Thymus (tissue), 11 donors: ENCODE results near the gene AP1M2. TPM values are rescaled to one million over a fixed set of nuclear protein-coding genes. Genes with fewer than 3 reads are reported as not detected.
A peak's percentile ranks its signal among the peaks of the same experiment; 100 is the strongest.

Experiments
- DNase-seq, 9 donors: peaks; one replicate each; pipeline ENCODE4 v3.0.0-alpha.2; 2013; ENCODE audit warnings: low spot score in 9 of 9, low read depth in 6 of 9, missing footprints in 1 of 9
- H3K27ac ChIP-seq, 2 donors: one replicate each; pipeline ENCODE4 v1.5.1; 2013; ENCODE audit warnings: control low read depth in 1 of 2, low read depth in 1 of 2, low read length in 1 of 2, mild to moderate bottlenecking in 1 of 2, moderate library complexity in 1 of 2
- H3K27me3 ChIP-seq, 2 donors: one replicate each; pipeline ENCODE4 v1.5.1; 2013; ENCODE audit warnings: low read length in 1 of 2; ENCODE audit not compliant: control insufficient read depth in 2 of 2, insufficient read depth in 1 of 2
- H3K36me3 ChIP-seq, 2 donors: one replicate each; pipeline ENCODE4 v1.5.1; 2013; ENCODE audit warnings: low read length in 1 of 2, mild to moderate bottlenecking in 1 of 2, moderate library complexity in 1 of 2; ENCODE audit not compliant: control insufficient read depth in 2 of 2, insufficient read depth in 2 of 2
- H3K4me1 ChIP-seq, 2 donors: one replicate each; pipeline ENCODE4 v1.5.1; 2013; ENCODE audit warnings: low read length in 2 of 2; ENCODE audit not compliant: control insufficient read depth in 2 of 2, insufficient read depth in 2 of 2
- H3K4me3 ChIP-seq, 2 donors: one replicate each; pipeline ENCODE4 v1.5.1; 2013; ENCODE audit warnings: low read length in 2 of 2, control low read depth in 1 of 2, mild to moderate bottlenecking in 1 of 2
- H3K9me3 ChIP-seq, 2 donors: one replicate each; pipeline ENCODE4 v1.5.1; 2013; ENCODE audit warnings: low read length in 1 of 2, mild to moderate bottlenecking in 1 of 2; ENCODE audit not compliant: control insufficient read depth in 2 of 2, insufficient read depth in 1 of 2
- WGBS: extraction: QIAGEN DNeasy Blood & Tissue Kit; methylation state at CpG from one replicate; pipeline ENCODE4 v1.1.7; 2013; 5-methylcytosine and 5-hydroxymethylcytosine counted together
- polyA plus RNA-seq: library from polyadenylated mRNA; stranded (reverse); fragments of 200-250 nt; gene quantifications from one replicate; pipeline ENCODE4 v1.2.3, GENCODE V29; 2013
- total RNA-seq: library from RNA; stranded (reverse); fragments of 120-200 nt; gene quantifications from one replicate; pipeline ENCODE4 v1.2.4, GENCODE V29; 2013
- donor health status: healthy.

Gene AP1M2
- total and polyA plus RNA-seq, 2 donors: 4.8 to 20.7 TPM

GRCh38 chr19:10621966-10622365 lies 34.9 kb upstream of the AP1M2 start:
- Histone ChIP-seq H3K4me1 (peaks cover 0 to 9% of the 10 kb centered on the region in 2 donors), H3K4me3 (no peak overlapping the region), H3K9me3 (no peaks in the 10 kb centered on the region), H3K27ac (no peak overlapping the region), H3K27me3 (no peaks in the 10 kb centered on the region), H3K36me3 (peaks cover 23 to 27% of the 10 kb centered on the region in 2 donors)
- DNase-seq: no peak
- 99% methylated on average over 8 of the region's 8 CpGs for WGBS

DNA sequence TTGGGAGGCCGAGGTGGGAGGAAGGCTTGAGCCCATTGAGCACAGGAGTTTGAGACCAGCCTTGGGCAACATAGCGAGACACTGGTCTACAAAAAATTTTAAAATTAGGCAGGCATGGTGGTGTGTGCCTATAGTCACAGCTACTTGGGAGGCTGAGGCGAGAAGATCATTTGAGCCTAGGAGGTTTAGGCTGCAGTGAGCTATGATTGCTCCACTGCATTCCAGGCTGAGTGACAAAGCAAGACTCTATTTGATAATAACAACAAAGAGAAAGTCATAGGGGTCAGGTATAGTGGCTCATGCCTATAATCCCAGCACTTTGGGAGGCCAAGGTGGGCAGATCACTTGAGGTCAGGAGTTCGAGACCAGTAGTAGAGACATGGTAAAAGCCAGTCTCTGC lies 33.7 kb upstream of the AP1M2 start:
- Histone ChIP-seq H3K4me1 (peaks cover 0 to 9% of the 10 kb centered on the region in 2 donors), H3K4me3 (no peak overlapping the region), H3K27ac (no peak overlapping the region), H3K9me3 (no peaks in the 10 kb centered on the region), H3K36me3 (peaks cover 15 to 24% of the 10 kb centered on the region in 2 donors), H3K27me3 (no peaks in the 10 kb centered on the region)
- WGBS: 98% methylated on average over 4 of the region's 4 CpGs
- DNase-seq: no peak

DNA sequence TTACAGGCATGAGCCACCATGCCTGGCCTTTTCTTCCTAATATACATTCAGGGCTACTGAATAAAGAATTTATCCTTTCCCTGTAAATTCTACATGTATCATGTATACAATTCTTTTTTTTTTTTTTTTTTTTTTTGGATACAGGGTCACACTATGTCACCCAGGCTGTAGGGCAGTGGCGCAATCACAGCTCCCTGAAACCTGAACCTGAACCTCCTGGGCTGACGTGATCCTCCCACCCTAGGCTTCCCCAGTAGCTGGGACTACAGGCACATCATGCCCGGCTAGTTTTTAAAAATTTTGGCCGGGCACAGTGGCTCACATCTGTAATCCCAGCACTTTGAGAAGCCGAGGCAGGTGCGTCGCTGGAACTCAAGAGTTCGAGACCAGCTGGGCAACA lies 31.7 kb upstream of the AP1M2 start:
- Histone ChIP-seq H3K4me1 (no peaks in the 10 kb centered on the region), H3K4me3 (no peak overlapping the region), H3K27ac (no peak overlapping the region), H3K9me3 (no peaks in the 10 kb centered on the region), H3K27me3 (no peaks in the 10 kb centered on the region), H3K36me3 (peaks cover 11 to 23% of the 10 kb centered on the region in 2 donors)
- DNase-seq: no peak
- 93% methylated on average over 8 of the region's 8 CpGs for WGBS

- no peaks in the 10 kb centered on the region for H3K4me1 ChIP-seq
- WGBS: 97% methylated on average over 15 of the region's 15 CpGs
These were observed 30.5 kb upstream of the AP1M2 start for GRCh38 chr19:10617409-10618121.

DNA sequence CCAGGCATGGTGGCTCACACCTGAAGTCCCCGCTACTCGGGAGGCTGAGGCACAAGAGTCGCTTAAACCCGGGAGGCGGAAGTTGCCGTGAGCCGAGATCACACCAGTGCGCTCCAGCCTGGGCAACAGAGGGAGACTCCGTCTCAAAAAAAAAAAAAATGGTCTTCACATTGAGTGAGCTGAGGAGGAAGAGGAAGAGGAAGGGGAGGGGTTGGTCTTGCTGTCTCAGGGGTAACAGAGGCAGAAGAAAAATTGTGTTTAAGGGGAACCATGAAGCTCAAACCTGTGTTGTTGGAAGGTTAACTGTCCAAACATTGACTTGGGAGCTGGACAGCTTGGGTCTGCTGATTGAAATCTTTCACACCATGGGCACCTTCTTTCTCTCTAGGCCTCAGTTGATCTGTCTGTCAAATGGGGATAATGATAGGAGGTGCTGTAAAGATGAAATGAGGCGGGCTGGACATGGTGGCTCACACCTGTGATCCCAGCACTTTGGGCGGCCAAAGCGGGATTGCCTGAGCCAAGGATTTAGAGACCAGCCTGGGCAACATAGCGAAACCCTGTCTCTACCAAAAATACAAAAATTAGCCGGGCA lies 28.4 kb upstream of the AP1M2 start:
- Histone ChIP-seq H3K27ac (no peak overlapping the region), H3K27me3 (no peaks in the 10 kb centered on the region), H3K36me3 (peaks cover 19 to 23% of the 10 kb centered on the region in 2 donors), H3K4me1 (no peaks in the 10 kb centered on the region), H3K9me3 (no peaks in the 10 kb centered on the region), H3K4me3 (no peak overlapping the region)
- DNase-seq: no peak
- 96% methylated on average over 14 of the region's 14 CpGs for WGBS

More at GRCh38 chr19:10617409-10618121, 30.5 kb upstream of the AP1M2 start:
- Histone ChIP-seq H3K27ac (no peak overlapping the region), H3K36me3 (peaks cover 14 to 24% of the 10 kb centered on the region in 2 donors), H3K27me3 (no peaks in the 10 kb centered on the region), H3K4me3 (no peak overlapping the region), H3K9me3 (no peaks in the 10 kb centered on the region)
- DNase-seq: no peak

GRCh38 chr19:10612499-10613119 lies 25.5 kb upstream of the AP1M2 start:
- Histone ChIP-seq H3K36me3 (peaks cover 10 to 12% of the 10 kb centered on the region in 2 donors), H3K9me3 (no peaks in the 10 kb centered on the region), H3K4me1 (no peaks in the 10 kb centered on the region), H3K27me3 (no peaks in the 10 kb centered on the region), H3K4me3 (no peak overlapping the region), H3K27ac (no peak overlapping the region)
- WGBS: 96% methylated on average over 15 of the region's 15 CpGs
- DNase-seq: no peak

GRCh38 chr19:10611907-10612306 lies 24.8 kb upstream of the AP1M2 start:
- Histone ChIP-seq H3K27ac (no peak overlapping the region), H3K9me3 (no peaks in the 10 kb centered on the region), H3K4me1 (no peaks in the 10 kb centered on the region), H3K27me3 (no peaks in the 10 kb centered on the region), H3K36me3 (peaks cover 4 to 12% of the 10 kb centered on the region in 2 donors), H3K4me3 (no peak overlapping the region)
- WGBS: over 99% methylated on average over 5 of the region's 5 CpGs
- DNase-seq: no peak

DNA sequence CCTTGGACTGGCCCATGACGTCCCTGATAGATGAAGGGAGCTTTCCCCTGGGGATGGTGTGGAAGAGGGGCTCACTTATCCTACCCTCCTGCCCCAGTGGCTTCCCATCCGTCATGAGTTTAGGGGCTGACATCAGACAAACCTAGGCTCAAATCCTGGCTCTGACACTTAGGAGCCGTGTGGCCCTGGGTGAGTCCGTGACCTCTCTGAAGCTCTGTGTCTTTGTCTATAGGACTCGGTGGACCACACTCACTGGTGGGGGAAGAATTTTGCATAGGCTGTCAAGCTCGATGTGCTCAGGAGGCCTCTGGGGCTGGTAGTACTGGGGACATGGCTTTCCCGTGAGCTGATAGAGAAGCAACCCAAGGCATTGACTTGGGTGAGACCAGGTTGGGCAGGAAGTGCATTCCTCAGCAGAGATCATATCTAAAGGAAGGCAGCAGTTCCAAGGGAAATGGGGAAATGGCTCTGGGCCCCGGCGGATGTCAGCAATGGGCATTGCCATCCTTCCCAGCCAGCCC lies 17.4 kb upstream of the AP1M2 start:
- Histone ChIP-seq H3K4me3 (peak overlapping the region; percentile 93 to 99), H3K27me3 (no peaks in the 10 kb centered on the region), H3K36me3 (no peaks in the 10 kb centered on the region), H3K9me3 (peaks cover 0 to 4% of the 10 kb centered on the region in 2 donors), H3K27ac (peak overlapping the region; percentile 97 to 98), H3K4me1 (peaks cover 10 to 28% of the 10 kb centered on the region in 2 donors)
- WGBS: 62% methylated on average over 9 of the region's 9 CpGs
- peak in 5 of 9 donors; percentile 10 to 39 (median 16) for DNase-seq
